Chondrocyte (in vitro differentiated cells): ENCODE measurements around the gene RARB. TPM values are rescaled to one million over a fixed set of nuclear protein-coding genes. Genes with fewer than 3 reads are reported as not detected.

Experiments used
- DNase-seq: peaks from one replicate; pipeline ENCODE4 v3.0.0; 2021; ENCODE audit warnings: mixed read lengths, low spot score
- H3K27ac Mint-ChIP-seq: one replicate; pipeline ENCODE4 v1.8.0; 2021; ENCODE audit warnings: mild to moderate bottlenecking, moderate library complexity, mixed read lengths; ENCODE audit not compliant: unreplicated experiment
- H3K27me3 Mint-ChIP-seq: 2 replicates; pipeline ENCODE4 v1.8.0; 2021; ENCODE audit warnings: low read depth, mixed read lengths
- H3K36me3 Mint-ChIP-seq: 2 replicates; pipeline ENCODE4 v1.8.0; 2021; ENCODE audit warnings: low read depth, mixed read lengths
- H3K4me1 Mint-ChIP-seq: 2 replicates; pipeline ENCODE4 v1.8.0; 2021; ENCODE audit warnings: low read depth, mild to moderate bottlenecking, mixed read lengths
- H3K4me3 Mint-ChIP-seq: one replicate; pipeline ENCODE4 v1.8.0; 2021; ENCODE audit warnings: mild to moderate bottlenecking, moderate library complexity, mixed read lengths; ENCODE audit not compliant: unreplicated experiment
- H3K9me3 Mint-ChIP-seq: 2 replicates; pipeline ENCODE4 v1.8.0; 2021; ENCODE audit warnings: low read depth, mixed read lengths
- total RNA-seq: library from RNA; stranded (reverse); gene quantifications from 3 replicates; pipeline ENCODE4 v1.2.1, GENCODE V29; 2021
- TF ChIP-seq, protein P1 (sequence below): fragments of 200-600 bp; sonication (generic); IDR thresholded peaks from 2 replicates; pipeline ENCODE4 v1.5.0; 2021; ENCODE audit warnings: antibody characterized with exemption, mild to moderate bottlenecking, moderate library complexity

The RARB gene
- total RNA-seq, 1 donor from 2014 or later, result 5.9 TPM

DNA sequence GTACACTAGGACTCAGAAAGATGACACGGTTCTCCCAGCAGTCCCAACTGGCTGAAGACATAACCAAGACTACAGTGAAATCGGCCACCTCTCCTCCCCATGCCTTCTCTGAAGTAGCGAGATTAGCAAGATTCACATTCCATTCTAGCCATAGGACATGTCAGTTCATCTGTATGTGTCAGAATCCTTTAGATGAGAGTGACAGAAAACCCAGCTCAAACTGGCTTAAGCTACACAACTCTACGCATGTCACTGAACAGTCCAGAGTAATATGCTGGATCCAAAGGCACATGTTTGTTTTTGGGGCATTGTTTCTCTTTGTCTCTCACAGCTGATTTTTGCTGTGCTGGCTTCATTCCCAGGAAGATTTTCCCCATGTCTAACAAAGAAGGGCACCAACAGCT, 75.8 kb downstream of the RARB start:
- Mint-ChIP-seq H3K27ac (peak overlapping the region; percentile 55), H3K36me3 (peaks cover 6% of the 10 kb centered on the region), H3K9me3 (no peaks in the 10 kb centered on the region), H3K4me1 (peaks cover 48% of the 10 kb centered on the region), H3K27me3 (no peaks in the 10 kb centered on the region), H3K4me3 (no peak overlapping the region)
- TF ChIP-seq, protein P1, sequence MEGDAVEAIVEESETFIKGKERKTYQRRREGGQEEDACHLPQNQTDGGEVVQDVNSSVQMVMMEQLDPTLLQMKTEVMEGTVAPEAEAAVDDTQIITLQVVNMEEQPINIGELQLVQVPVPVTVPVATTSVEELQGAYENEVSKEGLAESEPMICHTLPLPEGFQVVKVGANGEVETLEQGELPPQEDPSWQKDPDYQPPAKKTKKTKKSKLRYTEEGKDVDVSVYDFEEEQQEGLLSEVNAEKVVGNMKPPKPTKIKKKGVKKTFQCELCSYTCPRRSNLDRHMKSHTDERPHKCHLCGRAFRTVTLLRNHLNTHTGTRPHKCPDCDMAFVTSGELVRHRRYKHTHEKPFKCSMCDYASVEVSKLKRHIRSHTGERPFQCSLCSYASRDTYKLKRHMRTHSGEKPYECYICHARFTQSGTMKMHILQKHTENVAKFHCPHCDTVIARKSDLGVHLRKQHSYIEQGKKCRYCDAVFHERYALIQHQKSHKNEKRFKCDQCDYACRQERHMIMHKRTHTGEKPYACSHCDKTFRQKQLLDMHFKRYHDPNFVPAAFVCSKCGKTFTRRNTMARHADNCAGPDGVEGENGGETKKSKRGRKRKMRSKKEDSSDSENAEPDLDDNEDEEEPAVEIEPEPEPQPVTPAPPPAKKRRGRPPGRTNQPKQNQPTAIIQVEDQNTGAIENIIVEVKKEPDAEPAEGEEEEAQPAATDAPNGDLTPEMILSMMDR, result no peak
- DNase-seq, result no peak

DNA sequence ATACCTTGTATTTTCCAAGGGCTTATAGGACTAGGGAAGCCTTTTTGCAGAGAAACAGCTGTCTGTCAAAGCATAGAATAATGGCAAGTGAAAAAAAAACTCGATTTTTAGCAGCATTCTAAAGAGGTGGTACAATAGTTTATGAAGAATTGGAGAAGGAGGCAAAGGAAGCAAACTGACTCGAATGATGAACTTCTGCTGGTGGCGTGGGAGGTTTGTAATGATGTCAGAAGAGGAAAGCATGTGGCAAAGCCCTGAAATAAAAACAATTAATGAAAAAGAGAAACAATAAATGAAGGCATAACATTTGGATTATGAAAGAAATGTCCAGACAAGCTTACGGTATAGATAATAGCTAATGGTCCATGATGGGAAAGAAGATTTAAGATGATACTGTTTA, 77.5 kb downstream of the RARB start:
- Mint-ChIP-seq H3K27me3 (no peaks in the 10 kb centered on the region), H3K36me3 (peaks cover 6% of the 10 kb centered on the region), H3K4me3 (no peak overlapping the region), H3K4me1 (peaks cover 51% of the 10 kb centered on the region), H3K27ac (no peak overlapping the region), H3K9me3 (no peaks in the 10 kb centered on the region)
- TF ChIP-seq, protein P1, result no peak
- DNase-seq, result no peak

DNA sequence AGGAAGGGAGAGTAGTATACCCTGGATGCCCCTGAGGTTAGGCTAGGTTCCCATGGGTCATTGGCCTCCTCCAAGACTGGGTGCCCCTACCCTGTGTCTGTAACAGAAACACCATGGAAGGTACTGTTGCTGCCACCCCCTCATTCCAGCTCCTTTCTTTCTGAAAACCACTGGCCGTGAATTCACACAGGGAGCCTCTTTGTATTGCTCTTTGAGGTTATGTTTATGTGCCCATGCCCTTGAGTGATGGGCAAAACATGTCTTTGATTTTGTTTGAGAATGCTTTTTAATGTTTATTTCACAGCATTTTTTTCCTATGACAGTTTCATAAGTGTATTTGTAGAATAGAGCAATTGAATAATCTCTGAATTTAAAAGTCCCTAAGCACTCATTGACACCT, 79.7 kb downstream of the RARB start:
- H3K4me1 Mint-ChIP-seq, result peaks cover 46% of the 10 kb centered on the region

DNA sequence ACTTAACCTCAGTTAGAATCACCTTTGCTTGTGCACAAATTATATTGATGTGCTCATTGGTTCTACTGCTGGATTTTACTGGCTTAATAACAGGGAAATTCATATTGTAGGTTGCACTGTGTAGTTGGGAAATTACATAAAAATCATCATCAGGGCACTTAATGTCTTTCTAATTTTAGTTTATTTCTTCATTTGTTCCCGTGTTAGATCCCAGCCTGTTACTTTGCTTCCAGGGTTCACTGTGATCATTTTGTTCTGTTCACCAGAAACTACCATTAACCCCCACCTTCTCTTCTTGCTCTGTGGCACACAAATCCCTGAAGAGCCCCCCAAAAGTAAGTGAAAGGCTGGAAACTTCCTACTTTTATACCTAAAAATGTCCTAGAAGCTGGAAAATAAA, 80.4 kb downstream of the RARB start:
- H3K4me1 Mint-ChIP-seq, result peaks cover 44% of the 10 kb centered on the region
- H3K27me3 Mint-ChIP-seq, result no peaks in the 10 kb centered on the region
- H3K4me3 Mint-ChIP-seq, result no peak overlapping the region
- no peaks in the 10 kb centered on the region for H3K9me3 Mint-ChIP-seq
- no peak for DNase-seq
- H3K27ac Mint-ChIP-seq, result peak overlapping the region; percentile 67
- TF ChIP-seq, protein P1, result no peak
- peaks cover 3% of the 10 kb centered on the region for H3K36me3 Mint-ChIP-seq

More for the DNA sequence above, 79.7 kb downstream of the RARB start:
- H3K4me3 Mint-ChIP-seq, result no peak overlapping the region
- peaks cover 3% of the 10 kb centered on the region for H3K36me3 Mint-ChIP-seq
- no peaks in the 10 kb centered on the region for H3K27me3 Mint-ChIP-seq
- TF ChIP-seq, protein P1, result no peak
- no peaks in the 10 kb centered on the region for H3K9me3 Mint-ChIP-seq
- no peak overlapping the region for H3K27ac Mint-ChIP-seq
- no peak for DNase-seq

DNA sequence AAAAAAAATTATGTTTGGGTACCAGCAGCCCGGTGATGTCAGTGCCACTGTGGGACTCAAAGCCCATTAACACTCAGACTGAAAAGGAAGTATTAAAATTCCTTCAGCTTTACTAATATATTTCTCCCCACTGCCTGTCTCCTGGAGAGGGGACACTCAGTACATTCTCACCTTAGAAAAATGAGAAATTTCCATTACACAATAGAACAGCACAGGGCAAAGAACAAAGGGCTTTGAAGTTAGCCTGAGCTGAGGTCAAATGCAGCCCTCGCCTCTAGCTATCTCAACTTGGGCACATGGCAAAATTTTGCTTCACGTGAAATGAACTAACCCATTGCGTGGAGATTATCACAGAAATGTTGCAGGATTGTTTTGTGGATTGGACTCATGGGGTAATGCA, 80.8 kb downstream of the RARB start:
- TF ChIP-seq, protein P1, result no peak
- H3K27me3 Mint-ChIP-seq, result no peaks in the 10 kb centered on the region
- no peak overlapping the region for H3K4me3 Mint-ChIP-seq
- peaks cover 44% of the 10 kb centered on the region for H3K4me1 Mint-ChIP-seq
- peak overlapping the region; percentile 70 for H3K27ac Mint-ChIP-seq
- peaks cover 3% of the 10 kb centered on the region for H3K36me3 Mint-ChIP-seq
- DNase-seq, result no peak
- no peaks in the 10 kb centered on the region for H3K9me3 Mint-ChIP-seq
